ENCODE data around the gene PSME3. TPM values are rescaled to one million over a fixed set of nuclear protein-coding genes. Genes with fewer than 3 reads are reported as not detected.

The PSME3 gene
- total RNA-seq, 1 experiment from 2014 or later: 222 TPM

DNA sequence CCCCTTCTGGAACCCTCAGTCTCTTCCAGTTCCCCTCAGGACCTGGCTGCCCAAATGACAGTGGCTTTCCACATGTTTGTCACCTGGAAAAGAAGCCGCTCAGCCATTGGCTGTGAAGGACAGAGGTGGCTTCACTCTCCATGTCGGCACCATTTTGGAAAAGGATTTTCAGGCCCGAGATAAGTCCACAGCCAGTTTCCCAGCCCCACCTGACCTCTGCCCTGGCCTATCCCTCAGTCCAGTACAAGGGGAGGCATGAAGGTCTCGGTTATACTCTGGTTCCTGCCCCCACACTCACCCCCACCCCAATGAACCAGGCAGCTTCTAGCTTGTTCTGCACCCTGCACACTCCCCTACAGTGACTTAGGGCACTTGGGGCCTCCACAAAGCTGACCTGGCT lies 33.0 kb downstream of the PSME3 start:
- H4K8ac ChIP-seq (replicated peaks; ENCODE audit: insufficient read length, low read depth, low read length): no peak overlapping the region
- no peak overlapping the region for H2BK15ac ChIP-seq (ENCODE audit: low read depth, low read length)

More for the DNA sequence above, 33.0 kb downstream of the PSME3 start:
- H3K27me3 ChIP-seq (ENCODE audit: insufficient read depth, low read length): no peaks in the 10 kb centered on the region
- Mint-ChIP-seq H3K36me3 (ENCODE audit: insufficient read depth in 1 of 3, low read depth in 3 of 3) (peaks cover 0 to 4% (median 2%) of the 10 kb centered on the region in 3 experiments; a peak in 3 of 7 replicates), H3K4me1 (peaks cover 10 to 19% of the 10 kb centered on the region in 2 experiments), H3K27me3 (ENCODE audit: low read depth) (peaks cover 9% of the 10 kb centered on the region), H3K9me3 (peaks cover 13% of the 10 kb centered on the region in 2 experiments), H3K27ac (no peak overlapping the region), H3K4me3 (no peak overlapping the region)
- H2BK5ac ChIP-seq (ENCODE audit: insufficient read length, low read length): no peak overlapping the region
- no peaks in the 10 kb centered on the region for H3K79me1 ChIP-seq (ENCODE audit: insufficient read depth, low read depth, low read length, poor library complexity, severe bottlenecking)
- no peak overlapping the region for H3T11ph ChIP-seq (ENCODE audit: low read length)
- no peaks in the 10 kb centered on the region for H3K4me1 ChIP-seq (ENCODE audit: insufficient read depth, low read length)
- H2AK5ac ChIP-seq (ENCODE audit: insufficient read length, low read length): no peak overlapping the region
- no peak overlapping the region for H3K4ac ChIP-seq (ENCODE audit: low read depth, low read length)
- H2BK20ac ChIP-seq (ENCODE audit: low read depth, low read length, poor library complexity, severe bottlenecking): no peak overlapping the region
- no peak overlapping the region for H4K5ac ChIP-seq (ENCODE audit: insufficient read length, low read depth, low read length)
- no peak overlapping the region for H2BK12ac ChIP-seq (ENCODE audit: insufficient read length, low read depth, low read length)
- no peak overlapping the region for H3K23ac ChIP-seq (ENCODE audit: insufficient read length, low read depth, low read length)
- no peaks in the 10 kb centered on the region for H3K79me2 ChIP-seq (ENCODE audit: insufficient read depth, low read length)
- no peak overlapping the region for H2BK120ac ChIP-seq (ENCODE audit: low read depth, low read length, poor library complexity, severe bottlenecking)
- no peak overlapping the region for H4K91ac ChIP-seq (ENCODE audit: insufficient read length, low read depth, low read length)
- H3K27ac ChIP-seq (ENCODE audit: insufficient read length, low read depth, low read length): no peak overlapping the region
- no CpG with 5 or more reads among the region's 4 CpGs for WGBS (ENCODE audit: extremely low coverage, insufficient read length, low lambda C conversion rate)
- DNase-seq: no peak
- no peak overlapping the region for H3K18ac ChIP-seq (ENCODE audit: insufficient read length, low read depth, low read length)
- H3K56ac ChIP-seq (ENCODE audit: insufficient read length, low read depth, low read length): no peak overlapping the region
- H2AFZ ChIP-seq (ENCODE audit: low read length): no peak overlapping the region
- TF ChIP-seq CTCF (conservative IDR thresholded peaks at IDR 0.05): no peak
- no peak overlapping the region for H3K4me2 ChIP-seq (ENCODE audit: insufficient read depth, insufficient read length, low read length)
- H3K23me2 ChIP-seq (ENCODE audit: insufficient read length, low read depth, low read length, poor library complexity, severe bottlenecking): no peaks in the 10 kb centered on the region
- H4K20me1 ChIP-seq (ENCODE audit: control insufficient read depth, insufficient read depth, insufficient read length): no peaks in the 10 kb centered on the region
- no peak overlapping the region; the same call in 1 of the 2 replicates for H3K14ac ChIP-seq (ENCODE audit: insufficient read depth, low read length)
- no peaks in the 10 kb centered on the region for H3K9me3 ChIP-seq (ENCODE audit: control insufficient read depth, low read depth, low read length)
- no peak overlapping the region for H3K9ac ChIP-seq (ENCODE audit: extremely low read depth, insufficient read length, low read length)
